ENCODE results near the gene LFNG. TPM values are rescaled to one million over a fixed set of nuclear protein-coding genes. Genes with fewer than 3 reads are reported as not detected.

LFNG gene
- total RNA-seq, 6 experiments from 2014 or later: 1.0 to 4.3 (median 1.7) TPM

DNA sequence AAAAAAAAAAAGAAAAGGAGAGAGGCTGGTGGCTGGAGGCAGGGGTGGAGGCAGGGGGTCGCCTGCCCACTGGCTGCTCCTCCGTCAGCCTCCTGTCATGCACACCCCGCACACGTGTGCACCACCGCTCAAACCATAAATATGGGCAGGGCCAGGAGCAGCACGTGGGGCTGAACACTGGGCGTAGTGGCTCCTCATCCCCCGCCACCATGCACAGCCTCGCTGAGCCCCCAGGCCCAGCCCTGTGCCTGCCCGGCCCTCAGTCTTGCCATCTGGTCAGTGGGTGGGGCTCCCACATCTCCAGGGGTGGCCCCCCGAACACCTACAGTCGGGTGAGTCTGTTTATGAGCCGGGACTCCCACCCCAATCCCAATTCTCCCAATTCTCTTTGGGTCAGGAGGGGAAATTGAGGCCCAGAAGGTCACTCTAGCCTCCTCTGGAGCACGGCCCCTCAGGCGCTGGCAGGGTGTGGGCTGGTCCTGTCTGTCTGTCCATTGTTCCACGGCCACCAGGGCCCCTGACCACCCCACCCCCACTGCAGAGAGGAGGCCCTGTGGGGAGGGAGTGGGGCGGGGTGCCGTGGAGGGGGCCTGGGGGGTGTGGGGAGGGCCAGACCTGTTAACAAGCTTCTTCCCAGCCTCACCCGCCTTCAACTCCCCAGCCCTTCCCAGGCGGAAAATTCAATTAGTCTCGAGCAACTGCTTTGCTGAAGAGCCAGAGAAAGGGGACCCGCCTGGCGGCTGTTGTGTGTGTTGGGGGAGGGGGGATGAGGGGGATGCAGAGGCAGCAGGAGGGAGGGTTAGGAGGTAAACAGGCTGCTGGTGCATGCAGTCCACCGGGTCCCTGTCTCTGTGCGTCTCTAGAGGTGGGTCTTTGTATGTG is 23.9 kb upstream of the LFNG start:
- Histone ChIP-seq H3K27ac (no peak overlapping the region), H3K36me3 (no peaks in the 10 kb centered on the region), H3K4me1 (no peaks in the 10 kb centered on the region), H3K27me3 (no peaks in the 10 kb centered on the region), H3K9me3 (no peaks in the 10 kb centered on the region), H3K4me3 (no peak overlapping the region)
- ATAC-seq: no peak
- WGBS (ENCODE audit: insufficient coverage, low coverage, low lambda C conversion rate, missing lambda C conversion rate): 61% methylated on average over 15 of the region's 25 CpGs
- intact Hi-C loops (cut with DNase I): no loop called here
- TF ChIP-seq POLR2A (IDR thresholded peaks at IDR 0.05): no peak
- TF ChIP-seq, protein P1, sequence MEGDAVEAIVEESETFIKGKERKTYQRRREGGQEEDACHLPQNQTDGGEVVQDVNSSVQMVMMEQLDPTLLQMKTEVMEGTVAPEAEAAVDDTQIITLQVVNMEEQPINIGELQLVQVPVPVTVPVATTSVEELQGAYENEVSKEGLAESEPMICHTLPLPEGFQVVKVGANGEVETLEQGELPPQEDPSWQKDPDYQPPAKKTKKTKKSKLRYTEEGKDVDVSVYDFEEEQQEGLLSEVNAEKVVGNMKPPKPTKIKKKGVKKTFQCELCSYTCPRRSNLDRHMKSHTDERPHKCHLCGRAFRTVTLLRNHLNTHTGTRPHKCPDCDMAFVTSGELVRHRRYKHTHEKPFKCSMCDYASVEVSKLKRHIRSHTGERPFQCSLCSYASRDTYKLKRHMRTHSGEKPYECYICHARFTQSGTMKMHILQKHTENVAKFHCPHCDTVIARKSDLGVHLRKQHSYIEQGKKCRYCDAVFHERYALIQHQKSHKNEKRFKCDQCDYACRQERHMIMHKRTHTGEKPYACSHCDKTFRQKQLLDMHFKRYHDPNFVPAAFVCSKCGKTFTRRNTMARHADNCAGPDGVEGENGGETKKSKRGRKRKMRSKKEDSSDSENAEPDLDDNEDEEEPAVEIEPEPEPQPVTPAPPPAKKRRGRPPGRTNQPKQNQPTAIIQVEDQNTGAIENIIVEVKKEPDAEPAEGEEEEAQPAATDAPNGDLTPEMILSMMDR (IDR thresholded peaks at IDR 0.05): no peak
- DNase-seq: no peak

DNA sequence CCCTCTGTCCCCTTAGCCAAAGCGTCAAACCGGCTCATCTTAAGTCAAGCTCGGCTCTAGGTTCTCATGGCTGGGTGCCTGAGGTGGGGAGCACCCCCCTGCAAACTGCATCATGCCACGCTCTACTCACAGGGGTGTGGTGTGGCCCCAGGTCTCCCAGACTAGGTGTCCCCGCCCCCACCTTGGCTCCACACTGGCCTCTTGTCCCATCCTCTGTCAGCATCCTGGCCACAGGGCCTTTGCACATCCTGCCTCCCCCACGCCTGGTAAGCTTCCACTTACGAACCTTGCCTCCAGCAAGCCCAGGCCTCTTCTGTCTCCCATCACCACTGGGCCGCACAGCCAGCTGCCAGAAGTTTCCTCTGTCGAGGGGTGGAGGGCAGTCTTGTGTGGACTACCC is 23.2 kb upstream of the LFNG start:
- no peak overlapping the region for H3K4me3 ChIP-seq
- no peaks in the 10 kb centered on the region for H3K9me3 ChIP-seq
- DNase-seq: no peak
- H3K4me1 ChIP-seq: no peaks in the 10 kb centered on the region
- no peak overlapping the region for H3K27ac ChIP-seq
- 93% methylated on average over 4 of the region's 9 CpGs for WGBS (ENCODE audit: insufficient coverage, low coverage, low lambda C conversion rate, missing lambda C conversion rate)
- TF ChIP-seq, protein P1 (IDR thresholded peaks at IDR 0.05): no peak
- no peak for TF ChIP-seq POLR2A (IDR thresholded peaks at IDR 0.05)
- H3K36me3 ChIP-seq: no peaks in the 10 kb centered on the region
- intact Hi-C loops (cut with DNase I): no loop called here
- no peaks in the 10 kb centered on the region for H3K27me3 ChIP-seq
- ATAC-seq: no peak

DNA sequence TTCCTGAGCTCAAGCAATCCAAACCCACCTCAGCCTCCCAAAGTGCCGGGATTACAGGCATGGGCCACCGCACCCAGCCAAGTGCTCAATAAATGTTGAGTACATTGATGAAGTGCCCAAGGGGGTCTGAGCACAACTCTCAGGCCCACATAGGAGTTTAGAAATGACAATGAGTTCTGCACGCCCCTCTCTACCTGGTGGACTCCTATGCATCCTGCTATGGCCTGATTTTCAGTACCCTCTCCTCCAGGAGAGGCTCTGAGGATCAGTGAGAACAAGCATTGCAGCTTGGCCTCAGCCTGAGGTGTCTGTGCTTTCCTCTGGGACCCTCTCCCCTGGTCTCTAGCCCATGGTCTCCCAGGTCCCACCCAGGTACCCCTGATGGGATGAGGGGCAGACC is 22.5 kb upstream of the LFNG start:
- no peaks in the 10 kb centered on the region for H3K27me3 ChIP-seq
- ATAC-seq (no peak), DNase-seq (no peak)
- no peaks in the 10 kb centered on the region for H3K4me1 ChIP-seq
- intact Hi-C loops (cut with DNase I): no loop called here
- H3K27ac ChIP-seq: no peak overlapping the region
- 100% methylated on average over 1 of the region's 3 CpGs for WGBS (ENCODE audit: insufficient coverage, low coverage, low lambda C conversion rate, missing lambda C conversion rate)
- no peak overlapping the region for H3K4me3 ChIP-seq
- no peaks in the 10 kb centered on the region for H3K36me3 ChIP-seq
- H3K9me3 ChIP-seq: no peaks in the 10 kb centered on the region
- TF ChIP-seq, protein P1 (IDR thresholded peaks at IDR 0.05): no peak
- TF ChIP-seq POLR2A (IDR thresholded peaks at IDR 0.05): no peak

DNA sequence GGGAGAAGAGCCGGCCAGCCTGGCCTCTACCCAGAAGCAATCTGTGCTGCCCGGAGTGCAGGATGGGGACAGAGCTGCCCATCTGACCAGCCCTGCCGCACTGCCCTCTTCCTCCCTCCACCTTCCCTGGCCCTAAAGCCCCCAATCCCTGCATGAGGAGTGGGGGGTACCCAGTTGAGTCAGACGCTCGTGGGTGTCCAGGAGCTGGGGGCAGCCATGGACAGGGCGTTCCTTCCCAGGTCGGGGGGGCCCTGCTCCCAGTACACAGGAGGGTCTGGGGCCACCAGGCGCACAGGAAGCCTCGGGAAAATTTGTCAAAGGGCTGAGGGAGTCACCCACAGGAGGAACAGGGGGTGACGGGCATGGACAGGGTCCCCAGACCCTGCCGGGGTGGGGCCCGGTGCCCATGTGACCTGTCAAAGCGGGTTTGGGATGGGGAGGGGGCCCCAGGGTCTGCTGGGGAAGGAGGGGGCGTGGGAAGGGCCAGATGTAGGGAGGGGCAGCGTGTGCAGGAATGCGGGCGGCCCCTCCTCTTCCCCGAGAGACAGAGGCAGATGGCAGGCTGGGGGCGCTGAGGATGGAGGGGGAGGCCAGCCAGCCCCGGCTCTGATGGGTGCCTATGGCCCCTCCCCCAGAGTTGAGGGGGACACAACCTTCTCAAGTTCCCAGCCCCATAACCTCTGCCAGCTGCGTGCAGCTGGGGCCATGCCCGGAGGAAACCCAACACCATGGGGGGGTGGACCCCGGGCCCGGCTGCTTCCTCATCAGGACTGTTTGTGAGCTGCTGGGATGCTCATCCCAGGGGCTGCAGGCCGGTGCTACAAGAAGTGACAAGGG is 21.9 kb upstream of the LFNG start:
- 30% methylated on average over 2 of the region's 25 CpGs for WGBS (ENCODE audit: insufficient coverage, low coverage, low lambda C conversion rate, missing lambda C conversion rate)
- DNase-seq: no peak

More for the DNA sequence above, 21.9 kb upstream of the LFNG start:
- Histone ChIP-seq H3K4me1 (no peaks in the 10 kb centered on the region), H3K27ac (no peak overlapping the region), H3K36me3 (no peaks in the 10 kb centered on the region), H3K9me3 (no peaks in the 10 kb centered on the region), H3K4me3 (no peak overlapping the region), H3K27me3 (no peaks in the 10 kb centered on the region)
- no peak for ATAC-seq
- intact Hi-C loops (cut with DNase I): no loop called here
- TF ChIP-seq, protein P1 (IDR thresholded peaks at IDR 0.05): no peak
- no peak for TF ChIP-seq POLR2A (IDR thresholded peaks at IDR 0.05)
